Sigmoid colon (tissue), 7 donors: ENCODE measurements around the gene UGT1A5. TPM values are rescaled to one million over a fixed set of nuclear protein-coding genes. Genes with fewer than 3 reads are reported as not detected.

Experiments used
- DNase-seq: peaks from one replicate; pipeline ENCODE4 v3.0.0-alpha.2; 2019
- H3K27ac ChIP-seq, 4 donors: fragments of 200-600 bp; sonication (generic); one replicate each; pipeline ENCODE4 v1.5.1; 2016 to 2019; ENCODE audit warnings: mild to moderate bottlenecking in 1 of 4
- H3K27me3 ChIP-seq, 3 donors: fragments of 200-600 bp; sonication (generic); one replicate each; pipeline ENCODE4 v1.5.1; 2019; ENCODE audit warnings: mild to moderate bottlenecking in 1 of 3
- H3K36me3 ChIP-seq, 4 donors: fragments of 200-600 bp; sonication (generic); one replicate each; pipeline ENCODE4 v1.5.1; 2016 to 2019
- H3K4me1 ChIP-seq, 4 donors: fragments of 200-600 bp; sonication (generic); one replicate each; pipeline ENCODE4 v1.5.1; 2017 to 2019
- H3K4me3 ChIP-seq, 4 donors: fragments of 200-600 bp; sonication (generic); one replicate each; pipeline ENCODE4 v1.5.1; 2017 to 2019; ENCODE audit warnings: mild to moderate bottlenecking in 2 of 4, moderate library complexity in 1 of 4
- H3K9me3 ChIP-seq, 4 donors: fragments of 200-600 bp in 3 of 4; sonication (generic) in 3 of 4; one replicate each; pipeline versions ENCODE4 v1.5.1 to v1.6.1; 2013 to 2019
- EP300 ChIP-seq, 4 donors: sonication (generic); formaldehyde crosslinking; IDR thresholded peaks; one replicate each; pipeline ENCODE4 v1.6.1; 2017; ENCODE audit warnings: antibody characterized with exemption in 4 of 4
- POLR2A ChIP-seq, 2 donors: fragments of 450-650 bp; IDR thresholded peaks; one replicate each; pipeline ENCODE4 v1.6.1; 2016; ENCODE audit warnings: antibody characterized with exemption in 2 of 2, mild to moderate bottlenecking in 2 of 2, moderate library complexity in 2 of 2
- POLR2AphosphoS5 ChIP-seq, 4 donors: sonication (generic); formaldehyde crosslinking; IDR thresholded peaks; one replicate each; pipeline ENCODE4 v1.6.1; 2017; ENCODE audit warnings: antibody characterized with exemption in 4 of 4
- WGBS, 2 donors: extraction: QIAGEN DNeasy Blood & Tissue Kit; methylation state at CpG; one replicate each; pipeline ENCODE4 v1.1.7; 2013; 5-methylcytosine and 5-hydroxymethylcytosine counted together
- intact Hi-C: fragments of 100-400 bp; cut with DNase I; formaldehyde crosslinking; loops from one replicate; pipeline ENCODE4 v1.15.1; 2023
- polyA plus RNA-seq, 3 donors: library from polyadenylated mRNA; stranded (reverse); fragments of 200-250 nt; gene quantifications; one replicate each; pipeline ENCODE4 v1.2.3, GENCODE V29; 2013
- total RNA-seq, 4 donors: library from RNA; depleted of rRNA; stranded (reverse); fragments of >200 nt; gene quantifications; one replicate each; pipeline ENCODE4 v1.1.0, GENCODE V29; 2016
- TF ChIP-seq, protein P1 (sequence below), 4 experiments: fragments of 450-650 bp in 3 of 4; fragments of 200-600 bp in 1 of 4; IDR thresholded peaks; one replicate each; pipeline ENCODE4 v1.5.1; 2016 to 2019; ENCODE audit warnings: antibody characterized with exemption in 4 of 4, mild to moderate bottlenecking in 3 of 4, moderate library complexity in 2 of 4
- donor health status: healthy with polysubstance abuse.
- donor health status: Bipolar disorder and iron deficiency.
- donor health status: healthy.

UGT1A5 gene
- total and polyA plus RNA-seq, 7 donors, result 0.22 TPM; not detected in 6

DNA sequence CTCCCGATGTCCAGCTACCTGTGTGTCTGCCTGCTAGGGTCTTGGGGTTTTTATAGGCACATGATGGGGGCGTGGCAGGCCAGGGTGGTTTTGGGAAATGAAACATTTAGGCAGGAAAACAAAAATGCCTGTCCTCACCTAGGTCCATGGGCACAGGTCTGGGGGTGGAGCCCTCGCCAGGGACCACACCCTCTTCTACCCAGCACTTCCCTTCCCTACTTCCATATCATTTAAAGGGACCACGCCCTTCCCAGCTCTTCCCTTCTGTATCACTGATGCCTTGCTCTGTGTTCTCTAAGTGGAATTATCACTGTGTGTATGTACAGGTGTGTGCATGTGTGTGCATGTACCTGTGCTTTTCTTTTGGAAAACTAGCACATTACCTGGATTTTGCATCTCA lies 53.7 kb downstream of the UGT1A5 start:
- TF ChIP-seq, protein P1, sequence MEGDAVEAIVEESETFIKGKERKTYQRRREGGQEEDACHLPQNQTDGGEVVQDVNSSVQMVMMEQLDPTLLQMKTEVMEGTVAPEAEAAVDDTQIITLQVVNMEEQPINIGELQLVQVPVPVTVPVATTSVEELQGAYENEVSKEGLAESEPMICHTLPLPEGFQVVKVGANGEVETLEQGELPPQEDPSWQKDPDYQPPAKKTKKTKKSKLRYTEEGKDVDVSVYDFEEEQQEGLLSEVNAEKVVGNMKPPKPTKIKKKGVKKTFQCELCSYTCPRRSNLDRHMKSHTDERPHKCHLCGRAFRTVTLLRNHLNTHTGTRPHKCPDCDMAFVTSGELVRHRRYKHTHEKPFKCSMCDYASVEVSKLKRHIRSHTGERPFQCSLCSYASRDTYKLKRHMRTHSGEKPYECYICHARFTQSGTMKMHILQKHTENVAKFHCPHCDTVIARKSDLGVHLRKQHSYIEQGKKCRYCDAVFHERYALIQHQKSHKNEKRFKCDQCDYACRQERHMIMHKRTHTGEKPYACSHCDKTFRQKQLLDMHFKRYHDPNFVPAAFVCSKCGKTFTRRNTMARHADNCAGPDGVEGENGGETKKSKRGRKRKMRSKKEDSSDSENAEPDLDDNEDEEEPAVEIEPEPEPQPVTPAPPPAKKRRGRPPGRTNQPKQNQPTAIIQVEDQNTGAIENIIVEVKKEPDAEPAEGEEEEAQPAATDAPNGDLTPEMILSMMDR (IDR thresholded peaks at IDR 0.05), result no peak
- no peak for TF ChIP-seq EP300 (IDR thresholded peaks at IDR 0.05)
- TF ChIP-seq POLR2AphosphoS5 (IDR thresholded peaks at IDR 0.05), result no peak
- no peak for TF ChIP-seq POLR2A (IDR thresholded peaks at IDR 0.05)
- 70 to 78% methylated on average over 4 of the region's 4 CpGs for WGBS, 2 donors
- Histone ChIP-seq H3K27ac (no peak overlapping the region), H3K4me1 (no peaks in the 10 kb centered on the region), H3K36me3 (no peaks in the 10 kb centered on the region), H3K9me3 (no peaks in the 10 kb centered on the region), H3K4me3 (no peak overlapping the region), H3K27me3 (no peaks in the 10 kb centered on the region)
- no peak for DNase-seq
- intact Hi-C loops, result no loop called here

DNA sequence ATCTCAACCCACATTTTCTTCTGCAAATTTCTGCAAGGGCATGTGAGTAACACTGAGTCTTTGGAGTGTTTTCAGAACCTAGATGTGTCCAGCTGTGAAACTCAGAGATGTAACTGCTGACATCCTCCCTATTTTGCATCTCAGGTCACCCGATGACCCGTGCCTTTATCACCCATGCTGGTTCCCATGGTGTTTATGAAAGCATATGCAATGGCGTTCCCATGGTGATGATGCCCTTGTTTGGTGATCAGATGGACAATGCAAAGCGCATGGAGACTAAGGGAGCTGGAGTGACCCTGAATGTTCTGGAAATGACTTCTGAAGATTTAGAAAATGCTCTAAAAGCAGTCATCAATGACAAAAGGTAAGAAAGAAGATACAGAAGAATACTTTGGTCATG lies 55.4 kb downstream of the UGT1A5 start:
- no peaks in the 10 kb centered on the region for H3K36me3 ChIP-seq
- 84 to 94% methylated on average over 4 of the region's 4 CpGs for WGBS, 2 donors
- no peak overlapping the region for H3K27ac ChIP-seq
- no peaks in the 10 kb centered on the region for H3K4me1 ChIP-seq
- intact Hi-C loops, result no loop called here
- no peak overlapping the region for H3K4me3 ChIP-seq
- no peaks in the 10 kb centered on the region for H3K27me3 ChIP-seq
- TF ChIP-seq POLR2AphosphoS5 (IDR thresholded peaks at IDR 0.05), result no peak
- no peak for TF ChIP-seq EP300 (IDR thresholded peaks at IDR 0.05)
- no peak for TF ChIP-seq POLR2A (IDR thresholded peaks at IDR 0.05)
- TF ChIP-seq, protein P1 (IDR thresholded peaks at IDR 0.05), result no peak
- no peaks in the 10 kb centered on the region for H3K9me3 ChIP-seq
- no peak for DNase-seq

DNA sequence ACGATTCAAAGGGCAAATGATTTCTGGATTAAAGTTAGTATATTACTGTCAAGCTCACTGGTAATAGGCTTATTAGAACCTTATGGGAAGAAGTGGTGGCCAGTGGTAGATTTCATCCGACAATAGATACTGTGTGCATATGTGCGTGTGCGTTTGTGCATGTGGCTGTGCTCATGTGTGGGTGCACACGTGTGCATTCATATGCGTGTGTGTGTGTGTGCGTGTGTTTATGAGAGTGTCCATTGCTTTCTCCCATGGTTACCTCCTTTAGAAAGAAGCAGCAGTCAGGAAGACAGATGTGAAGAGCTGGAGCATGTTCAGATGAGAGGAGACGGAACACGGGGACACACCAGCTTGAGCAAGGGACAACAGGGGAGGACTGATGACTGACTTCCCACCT lies 56.6 kb downstream of the UGT1A5 start:
- no peaks in the 10 kb centered on the region for H3K4me1 ChIP-seq
- intact Hi-C loops, result no loop called here
- H3K27me3 ChIP-seq, result no peaks in the 10 kb centered on the region
- H3K27ac ChIP-seq, result no peak overlapping the region
- TF ChIP-seq POLR2AphosphoS5 (IDR thresholded peaks at IDR 0.05) (no peak), POLR2A (IDR thresholded peaks at IDR 0.05) (no peak), EP300 (IDR thresholded peaks at IDR 0.05) (no peak)
- TF ChIP-seq, protein P1 (IDR thresholded peaks at IDR 0.05), result no peak
- no peaks in the 10 kb centered on the region for H3K36me3 ChIP-seq
- no peak overlapping the region for H3K4me3 ChIP-seq
- no peak for DNase-seq
- 94 to 96% methylated on average over 9 of the region's 9 CpGs for WGBS, 2 donors
- H3K9me3 ChIP-seq, result no peaks in the 10 kb centered on the region

DNA sequence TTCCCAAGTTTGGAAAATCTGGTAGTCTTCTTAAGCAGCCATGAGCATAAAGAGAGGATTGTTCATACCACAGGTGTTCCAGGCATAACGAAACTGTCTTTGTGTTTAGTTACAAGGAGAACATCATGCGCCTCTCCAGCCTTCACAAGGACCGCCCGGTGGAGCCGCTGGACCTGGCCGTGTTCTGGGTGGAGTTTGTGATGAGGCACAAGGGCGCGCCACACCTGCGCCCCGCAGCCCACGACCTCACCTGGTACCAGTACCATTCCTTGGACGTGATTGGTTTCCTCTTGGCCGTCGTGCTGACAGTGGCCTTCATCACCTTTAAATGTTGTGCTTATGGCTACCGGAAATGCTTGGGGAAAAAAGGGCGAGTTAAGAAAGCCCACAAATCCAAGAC lies 59.4 kb downstream of the UGT1A5 start:
- Histone ChIP-seq H3K27me3 (no peaks in the 10 kb centered on the region), H3K4me1 (no peaks in the 10 kb centered on the region), H3K36me3 (no peaks in the 10 kb centered on the region), H3K4me3 (no peak overlapping the region), H3K27ac (no peak overlapping the region), H3K9me3 (no peaks in the 10 kb centered on the region)
- intact Hi-C loops, result no loop called here
- no peak for TF ChIP-seq POLR2AphosphoS5 (IDR thresholded peaks at IDR 0.05)
- TF ChIP-seq, protein P1 (IDR thresholded peaks at IDR 0.05), result no peak
- no peak for TF ChIP-seq EP300 (IDR thresholded peaks at IDR 0.05)
- TF ChIP-seq POLR2A (IDR thresholded peaks at IDR 0.05), result no peak
- 93 to 95% methylated on average over 16 of the region's 16 CpGs for WGBS, 2 donors
- no peak for DNase-seq

DNA sequence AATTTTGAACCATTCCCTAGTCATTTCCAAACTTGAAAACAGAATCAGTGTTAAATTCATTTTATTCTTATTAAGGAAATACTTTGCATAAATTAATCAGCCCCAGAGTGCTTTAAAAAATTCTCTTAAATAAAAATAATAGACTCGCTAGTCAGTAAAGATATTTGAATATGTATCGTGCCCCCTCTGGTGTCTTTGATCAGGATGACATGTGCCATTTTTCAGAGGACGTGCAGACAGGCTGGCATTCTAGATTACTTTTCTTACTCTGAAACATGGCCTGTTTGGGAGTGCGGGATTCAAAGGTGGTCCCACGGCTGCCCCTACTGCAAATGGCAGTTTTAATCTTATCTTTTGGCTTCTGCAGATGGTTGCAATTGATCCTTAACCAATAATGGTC lies 59.9 kb downstream of the UGT1A5 start:
- no peak for DNase-seq
- H3K27ac ChIP-seq, result no peak overlapping the region
- whole genome bisulfite sequencing, 2 donors, result 69 to 76% methylated on average over 5 of the region's 5 CpGs

More for the DNA sequence above, 59.9 kb downstream of the UGT1A5 start:
- TF ChIP-seq POLR2AphosphoS5 (IDR thresholded peaks at IDR 0.05), result no peak
- TF ChIP-seq EP300 (IDR thresholded peaks at IDR 0.05), result no peak
- TF ChIP-seq, protein P1 (IDR thresholded peaks at IDR 0.05), result no peak
- no peak for TF ChIP-seq POLR2A (IDR thresholded peaks at IDR 0.05)
- no peaks in the 10 kb centered on the region for H3K9me3 ChIP-seq
- H3K4me3 ChIP-seq, result no peak overlapping the region
- no peaks in the 10 kb centered on the region for H3K36me3 ChIP-seq
- no peaks in the 10 kb centered on the region for H3K27me3 ChIP-seq
- intact Hi-C loops, result no loop called here
- H3K4me1 ChIP-seq, result no peaks in the 10 kb centered on the region
